DMS53 (cell line): Measurements from ENCODE around the gene OR5AR1.
"Not testable (repeated sequence)": the region's sequence is repeated elsewhere in the genome, so short reads cannot be mapped to it uniquely, and the experiment has no call there.

ENCODE experiments used
- DNase-seq: peaks from one replicate; lab custom pipeline; 2025; lab: John Stamatoyannopoulos, UW

The OR5AR1 gene

DNA sequence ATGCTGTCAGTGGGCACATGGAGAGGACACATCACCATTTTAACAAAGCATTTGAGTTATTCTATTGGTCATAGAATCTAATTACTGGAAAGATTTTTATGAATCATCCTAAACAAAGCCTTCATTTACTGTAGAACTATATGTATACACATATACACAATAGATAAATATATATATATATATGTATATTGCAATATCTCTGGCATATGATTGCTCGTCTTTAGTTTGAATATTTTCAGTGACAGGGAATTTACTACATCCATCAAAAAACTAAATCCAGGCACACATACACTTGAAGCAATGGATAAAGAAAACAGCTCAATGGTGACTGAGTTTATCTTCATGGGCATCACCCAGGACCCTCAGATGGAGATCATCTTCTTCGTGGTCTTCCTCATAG, at the start of gene OR5AR1:
TSS of gene OR5AR1 (plus strand) at position 301 of the 400 bp plus-strand sequence. CDS start at position 301, 0 bp downstream.
- no peak for DNase-seq

DNA sequence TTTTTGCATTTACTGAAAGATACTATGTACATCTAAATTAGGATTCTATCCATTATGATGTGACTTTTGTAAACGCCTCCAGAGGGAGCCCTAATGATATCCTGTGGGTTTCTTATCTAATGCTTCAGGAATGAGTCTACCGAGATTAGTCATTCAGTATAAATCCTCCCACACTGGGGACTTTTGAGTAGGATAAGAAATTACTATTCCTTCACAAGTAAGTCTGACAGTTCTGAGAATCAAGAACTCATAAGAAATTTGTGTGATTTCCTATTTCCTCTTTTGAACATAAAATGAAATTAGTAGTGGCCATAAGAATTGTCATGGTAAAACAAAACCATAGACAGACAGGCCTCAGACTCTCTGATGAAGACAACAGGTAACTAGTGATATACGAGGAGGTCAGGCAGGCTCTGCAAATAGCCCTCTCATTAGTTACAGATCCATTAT, 38.8 kb upstream of the OR5AR1 start:
- peak; percentile 74 for DNase-seq

- no peak for DNase-seq
Measured at GRCh38 chr11:56625946-56626345, 37.5 kb upstream of the OR5AR1 start.

- DNase-seq: no peak
Measured at GRCh38 chr11:56632329-56632728, 31.2 kb upstream of the OR5AR1 start.

- no peak for DNase-seq
Measured at GRCh38 chr11:56636861-56637260, 26.6 kb upstream of the OR5AR1 start.

DNA sequence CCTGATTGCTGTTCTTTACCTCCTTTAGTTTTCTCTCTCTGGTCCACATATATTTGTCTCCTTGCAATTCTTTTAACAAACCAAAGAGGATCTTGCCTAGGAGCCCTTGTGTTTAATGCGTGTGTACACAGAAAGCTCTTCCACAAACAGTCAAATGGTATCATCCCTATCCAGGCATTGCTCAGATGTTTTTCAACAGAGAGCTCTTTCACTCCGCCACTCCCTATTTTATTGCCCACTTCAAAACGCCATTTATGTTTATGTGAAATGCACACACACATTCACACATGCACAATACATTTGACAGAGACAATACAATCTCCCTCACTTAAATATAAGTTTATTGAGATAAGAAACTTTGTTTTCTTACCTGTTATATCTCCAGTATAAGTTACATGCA, 26.0 kb upstream of the OR5AR1 start:
- DNase-seq: peak; percentile 49

DNA sequence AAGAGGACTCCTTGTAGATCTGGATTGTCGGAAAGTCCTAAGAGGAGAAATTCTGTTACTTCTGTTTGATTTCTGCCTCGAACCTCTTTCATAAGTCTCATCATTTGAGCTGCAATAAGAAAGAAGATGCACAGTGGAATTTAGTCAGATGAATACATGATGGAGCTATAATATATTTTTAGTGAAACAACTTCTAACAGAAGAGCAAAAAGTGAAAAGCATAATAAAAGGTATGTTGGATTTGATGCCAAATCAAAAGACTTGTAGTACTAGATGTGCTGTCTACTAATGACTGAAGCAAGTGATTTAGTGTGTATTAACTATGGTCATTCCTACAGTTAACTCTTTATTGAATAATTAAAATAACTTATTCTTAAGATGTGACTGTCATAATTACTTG, 21.1 kb upstream of the OR5AR1 start, which contains the start of gene OR5AP2:
TSS of gene OR5AP2 (minus strand) at position 101 of the 400 bp plus-strand sequence. CDS start at position 101, 0 bp downstream.
- no peak for DNase-seq

DNA sequence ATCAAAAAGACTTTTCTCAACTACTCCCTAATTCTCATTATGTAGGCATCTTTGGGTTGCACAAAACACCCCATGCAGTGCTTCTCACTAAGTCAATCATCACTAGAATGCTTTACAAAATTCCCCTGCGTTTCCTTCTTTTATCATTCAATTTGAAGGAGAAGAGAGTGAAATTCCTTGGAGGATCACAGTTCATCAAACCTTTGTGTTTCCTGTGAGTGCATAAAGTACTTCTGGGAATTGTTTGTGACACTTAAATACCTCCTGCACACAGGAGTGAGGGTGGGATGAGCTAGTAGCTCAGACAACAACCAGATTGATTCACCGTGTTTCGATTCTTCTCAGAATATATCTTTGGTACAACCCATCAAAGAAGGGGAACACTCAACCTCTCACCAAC, 3.7 kb upstream of the OR5AR1 start:
- DNase-seq: no peak

DNA sequence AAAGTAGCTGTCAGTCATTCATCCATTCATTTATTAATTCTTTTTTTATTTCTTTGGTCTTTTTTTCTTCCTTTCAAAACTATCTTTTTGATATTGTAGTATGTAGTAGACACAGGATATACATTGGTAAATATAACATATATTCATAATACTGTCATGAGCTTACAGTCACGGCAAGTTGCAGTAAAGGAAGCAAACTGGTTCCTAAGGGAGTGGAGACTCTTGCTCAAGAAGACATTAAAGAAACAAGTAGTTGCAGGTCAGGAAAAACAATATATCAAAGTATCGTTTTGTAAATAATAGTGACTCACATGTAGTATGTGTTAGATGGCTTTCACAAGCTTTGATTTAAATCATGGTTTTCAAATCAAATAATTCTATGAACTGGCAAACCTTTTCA, 7.5 kb downstream of the OR5AR1 start:
- no peak for DNase-seq

DNA sequence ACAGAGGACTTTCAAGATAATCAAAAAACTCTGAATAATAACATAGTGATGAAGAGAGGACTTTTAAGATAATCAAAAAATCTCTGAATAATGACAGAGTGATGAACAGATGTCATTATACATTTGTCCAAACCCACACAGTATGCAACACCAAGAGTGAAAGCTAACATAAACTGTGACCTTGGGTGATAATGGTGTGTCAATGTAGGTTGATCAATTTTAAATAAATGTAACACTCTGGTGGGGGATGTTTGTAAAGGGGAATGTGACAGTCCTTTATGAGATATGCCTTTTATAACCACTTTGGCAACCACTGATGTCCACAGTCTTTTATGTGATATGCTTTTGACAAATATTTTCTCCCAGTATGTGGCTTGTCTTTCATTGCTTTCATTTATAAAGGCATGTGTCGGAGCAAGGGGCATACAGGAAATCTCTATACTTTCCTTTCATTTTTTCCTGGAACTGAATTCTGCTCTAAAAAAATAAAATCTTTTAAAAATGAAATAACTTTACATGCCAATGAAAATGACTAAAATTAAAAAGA, 25.1 kb downstream of the OR5AR1 start:
- no peak for DNase-seq

DNA sequence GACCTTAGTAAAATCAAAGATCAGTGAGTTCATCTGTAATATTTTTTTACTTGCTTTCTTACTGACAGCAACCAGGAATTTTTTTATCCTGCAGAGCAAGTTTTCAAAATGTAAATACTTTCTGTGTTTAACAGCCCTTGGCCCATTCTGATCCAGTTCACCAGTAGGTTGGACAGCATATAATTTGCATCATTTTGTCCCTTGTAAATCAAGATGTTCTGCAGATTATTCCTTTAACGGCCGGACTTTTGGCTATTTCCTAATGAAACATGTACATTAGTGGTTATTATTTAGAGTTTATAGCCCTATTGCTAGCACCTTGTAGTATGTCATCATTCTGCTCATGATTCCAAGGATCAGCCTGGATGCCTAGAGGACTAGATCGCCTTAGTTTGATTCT, 27.7 kb downstream of the OR5AR1 start:
- DNase-seq: not testable (repeated sequence)

DNA sequence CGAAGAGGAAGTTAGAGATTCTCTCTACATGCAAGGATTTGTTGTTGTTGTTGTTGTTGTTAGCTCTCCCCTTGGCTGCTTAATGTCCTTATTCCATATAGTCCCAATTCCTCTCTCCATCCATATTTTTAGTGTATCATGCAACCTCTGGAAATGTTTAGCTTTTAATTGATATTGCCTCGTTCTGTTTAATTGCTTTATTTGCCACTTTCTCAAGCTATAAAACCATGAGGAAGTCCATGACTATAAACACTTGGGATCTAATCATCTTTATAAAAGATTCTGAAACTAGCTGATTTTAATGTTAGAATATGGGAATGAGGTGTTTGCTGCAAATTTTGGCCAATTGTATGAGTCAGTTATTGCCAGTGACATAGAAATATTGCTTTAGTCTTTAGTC, 29.9 kb downstream of the OR5AR1 start:
- DNase-seq: no peak

DNA sequence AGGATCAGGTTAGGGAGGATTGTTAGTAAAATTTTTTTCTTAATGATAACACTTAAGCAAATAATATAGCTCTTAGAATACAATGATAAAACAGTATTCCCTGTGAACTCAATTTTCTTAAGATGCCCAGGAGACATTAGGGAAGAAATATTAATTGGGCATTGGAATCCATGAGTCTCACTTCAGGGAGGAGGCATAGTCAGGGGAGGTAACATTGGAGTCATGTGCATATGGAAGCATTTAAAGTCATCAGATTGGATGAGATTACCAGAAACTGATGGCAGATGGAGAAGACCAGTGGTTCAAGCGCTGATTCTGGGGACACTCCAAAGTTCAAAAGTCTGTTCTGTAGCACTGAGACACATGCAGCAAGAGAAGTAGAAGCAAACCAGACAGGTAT, 35.3 kb downstream of the OR5AR1 start, which contains the start of gene OR9G1:
TSS of gene OR9G1 (plus strand) at position 301 of the 400 bp plus-strand sequence. CDS start 1,293 bp downstream, outside the sequence.
- no peak for DNase-seq

GRCh38 chr11:56700242-56700913, 36.9 kb downstream of the OR5AR1 start:
- no peak for DNase-seq

GRCh38 chr11:56700914-56701485, 37.5 kb downstream of the OR5AR1 start:
- no peak for DNase-seq

GRCh38 chr11:56705784-56706396, 42.4 kb downstream of the OR5AR1 start:
- DNase-seq: no peak

- DNase-seq: no peak
Measured at GRCh38 chr11:56706486-56706885, 43.0 kb downstream of the OR5AR1 start.

DNA sequence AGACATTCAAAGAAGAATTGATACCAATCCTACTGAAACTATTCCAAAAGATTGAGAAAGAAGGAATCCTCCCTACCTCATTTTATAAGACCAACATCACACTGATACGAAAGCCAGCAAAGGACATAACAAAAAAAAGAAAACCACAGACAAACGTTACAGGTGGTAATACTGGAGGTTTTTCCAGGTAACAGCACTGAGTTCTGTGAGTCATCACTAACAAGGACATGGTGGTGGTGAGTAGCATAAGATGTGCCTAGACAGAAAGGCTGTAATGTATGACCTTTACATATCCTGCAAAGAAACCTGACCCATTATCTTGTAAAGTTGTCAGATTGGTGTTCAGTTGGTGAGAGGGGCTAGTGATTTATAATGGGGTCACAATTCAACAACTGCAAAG, 50.7 kb downstream of the OR5AR1 start:
- DNase-seq: no peak
